PC-9 (cell line): Measurements from ENCODE around the gene TNC.

Source experiments
- CTCF ChIP-seq: fragments of 200-600 bp; sonication (generic); conservative IDR thresholded peaks from 2 replicates; pipeline ENCODE4 v1.6.1; 2017; ENCODE audit warnings: mixed run types, antibody characterized with exemption, mild to moderate bottlenecking, moderate library complexity
- EZH2 ChIP-seq: fragments of 200-600 bp; sonication (generic); IDR thresholded peaks from 2 replicates; pipeline ENCODE4 v1.8.0; 2017; ENCODE audit warnings: antibody characterized with exemption, low read depth

GRCh38 chr9:115033800-115034199 lies 84.2 kb downstream of the TNC start:
- TF ChIP-seq CTCF (no peak), EZH2 (no peak)
